Mucosa of rectum (tissue), 2 donors: ENCODE data around the gene PSTK.
A peak's percentile ranks its signal among the peaks of the same experiment; 100 is the strongest.

Experiments used
- H3K27ac ChIP-seq, 2 donors: one replicate each; pipeline ENCODE4 v1.7.0; 2013; ENCODE audit warnings: inconsistent platforms in 2 of 2, low read depth in 2 of 2, low read length in 2 of 2
- H3K27me3 ChIP-seq, 2 donors: one replicate each; pipeline ENCODE4 v1.7.0; 2013; ENCODE audit warnings: low read length in 2 of 2; ENCODE audit not compliant: control insufficient read depth in 2 of 2, insufficient read depth in 2 of 2
- H3K36me3 ChIP-seq, 2 donors: one replicate each; pipeline ENCODE4 v1.7.0; 2013; ENCODE audit warnings: low read length in 2 of 2; ENCODE audit not compliant: control insufficient read depth in 2 of 2, insufficient read depth in 2 of 2
- H3K4me1 ChIP-seq, 2 donors: one replicate each; pipeline ENCODE4 v1.7.0; 2013; ENCODE audit warnings: low read length in 2 of 2, mild to moderate bottlenecking in 1 of 2; ENCODE audit not compliant: control insufficient read depth in 2 of 2, insufficient read depth in 2 of 2
- H3K4me3 ChIP-seq, 2 donors: one replicate each; pipeline ENCODE4 v1.7.0; 2013; ENCODE audit warnings: low read length in 2 of 2
- H3K9ac ChIP-seq, 2 donors: one replicate each; pipeline ENCODE4 v1.7.0; 2013; ENCODE audit warnings: low read length in 2 of 2, low read depth in 1 of 2, mild to moderate bottlenecking in 1 of 2
- H3K9me3 ChIP-seq, 2 donors: one replicate each; pipeline ENCODE4 v1.7.0; 2013; ENCODE audit warnings: low read length in 2 of 2; ENCODE audit not compliant: control insufficient read depth in 2 of 2
- donor health status: healthy.
- donor health status: Normal muscosa, but diverticular disease.

The PSTK gene, protein sequence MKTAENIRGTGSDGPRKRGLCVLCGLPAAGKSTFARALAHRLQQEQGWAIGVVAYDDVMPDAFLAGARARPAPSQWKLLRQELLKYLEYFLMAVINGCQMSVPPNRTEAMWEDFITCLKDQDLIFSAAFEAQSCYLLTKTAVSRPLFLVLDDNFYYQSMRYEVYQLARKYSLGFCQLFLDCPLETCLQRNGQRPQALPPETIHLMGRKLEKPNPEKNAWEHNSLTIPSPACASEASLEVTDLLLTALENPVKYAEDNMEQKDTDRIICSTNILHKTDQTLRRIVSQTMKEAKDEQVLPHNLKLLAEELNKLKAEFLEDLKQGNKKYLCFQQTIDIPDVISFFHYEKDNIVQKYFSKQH

DNA sequence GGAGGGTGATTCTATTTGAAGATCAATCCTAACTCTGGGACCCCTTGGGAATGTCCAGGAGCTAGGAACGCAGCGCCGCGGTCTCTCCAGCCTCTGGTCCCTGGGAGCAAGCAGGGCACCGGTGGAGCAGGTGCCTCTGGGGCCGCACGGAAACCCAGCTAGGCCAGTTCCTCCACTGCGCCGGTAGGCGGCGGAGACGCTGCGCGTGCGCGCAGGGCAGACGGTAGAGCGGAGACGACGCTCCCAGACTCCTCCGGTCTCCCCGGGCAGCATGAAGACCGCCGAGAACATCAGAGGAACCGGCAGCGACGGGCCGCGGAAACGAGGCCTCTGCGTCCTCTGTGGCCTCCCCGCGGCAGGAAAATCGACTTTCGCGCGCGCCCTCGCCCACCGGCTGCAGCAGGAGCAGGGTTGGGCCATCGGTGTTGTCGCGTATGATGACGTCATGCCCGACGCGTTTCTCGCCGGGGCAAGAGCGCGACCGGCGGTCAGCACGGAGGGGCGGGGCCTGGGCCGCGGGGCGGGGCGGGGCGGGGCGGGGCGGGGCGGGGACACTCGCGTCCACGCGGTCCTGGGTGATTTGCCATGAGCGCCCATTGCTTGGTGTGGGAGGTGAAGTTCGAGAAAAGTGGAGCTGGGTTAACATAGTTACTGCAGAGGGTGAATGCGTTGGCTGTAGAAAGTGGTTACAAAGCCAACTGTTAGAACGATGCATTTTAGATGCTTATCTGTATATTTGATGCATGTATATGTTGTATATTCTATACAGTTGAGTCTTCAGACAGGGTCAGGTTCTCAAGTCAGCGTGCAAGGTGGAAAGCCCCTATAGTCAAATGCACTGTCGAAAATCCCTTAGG is at the start of gene PSTK:
Gene PSTK (plus strand): TSS at position 193 of the 857 bp plus-strand sequence. CDS start 79 bp downstream, at position 272.
- peak within 1 kb of the TSS; percentile 85 to 89 for H3K9ac ChIP-seq
- H3K4me1 ChIP-seq = peaks cover 6 to 9% of the 10 kb centered on the region in 2 donors
- no peaks in the 10 kb centered on the region for H3K27me3 ChIP-seq
- peak within 1 kb of the TSS; percentile 95 to 98 for H3K27ac ChIP-seq
- no peaks in the 10 kb centered on the region for H3K9me3 ChIP-seq
- H3K4me3 ChIP-seq = peak within 1 kb of the TSS; percentile 78 to 91
- H3K36me3 ChIP-seq = peaks cover 0 to 6% of the 10 kb centered on the region in 2 donors

DNA sequence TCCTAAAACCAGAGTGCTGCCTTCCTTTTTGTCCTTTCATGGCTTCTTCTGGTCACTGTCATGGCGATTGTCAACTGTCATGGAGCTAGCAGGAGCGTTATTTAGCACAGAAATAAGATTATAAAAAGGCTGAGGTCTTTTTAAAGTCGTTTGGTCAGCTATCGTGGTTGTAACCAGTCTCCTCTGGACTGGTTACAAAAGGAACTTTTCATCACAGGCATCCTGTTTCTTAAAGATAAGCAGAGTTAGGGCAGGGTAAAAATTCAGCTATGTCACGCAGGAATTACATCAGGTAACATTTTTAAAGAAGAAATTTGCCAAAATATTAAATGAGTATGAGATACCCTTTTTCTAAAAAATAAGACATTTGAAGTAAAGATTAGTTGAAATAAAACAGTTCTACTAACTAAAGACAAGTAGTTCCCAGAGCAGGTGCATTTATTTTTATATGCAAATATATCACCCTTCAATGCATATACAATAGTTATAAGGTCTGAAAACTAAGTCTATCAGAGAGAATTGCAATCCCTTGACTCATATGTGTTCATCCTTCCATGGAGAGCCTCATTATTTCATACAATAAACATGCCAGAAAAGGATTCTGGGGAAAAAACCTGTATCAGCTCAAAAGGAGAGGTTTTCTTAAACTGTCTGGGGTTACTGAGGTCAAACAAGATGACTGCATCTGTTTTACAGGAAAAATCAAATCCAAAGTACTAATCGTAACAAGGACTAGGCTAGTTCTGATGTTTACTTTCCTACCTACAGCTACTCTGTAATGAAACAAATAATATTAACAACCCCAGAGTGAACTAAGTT is 48.9 kb upstream of the PSTK start:
- H3K9ac ChIP-seq = no peak overlapping the region
- H3K4me1 ChIP-seq = no peaks in the 10 kb centered on the region
- peaks cover 0 to 5% of the 10 kb centered on the region in 2 donors for H3K36me3 ChIP-seq
- H3K27me3 ChIP-seq = no peaks in the 10 kb centered on the region
- H3K4me3 ChIP-seq = no peak overlapping the region
- H3K9me3 ChIP-seq = no peaks in the 10 kb centered on the region
- H3K27ac ChIP-seq = no peak overlapping the region

DNA sequence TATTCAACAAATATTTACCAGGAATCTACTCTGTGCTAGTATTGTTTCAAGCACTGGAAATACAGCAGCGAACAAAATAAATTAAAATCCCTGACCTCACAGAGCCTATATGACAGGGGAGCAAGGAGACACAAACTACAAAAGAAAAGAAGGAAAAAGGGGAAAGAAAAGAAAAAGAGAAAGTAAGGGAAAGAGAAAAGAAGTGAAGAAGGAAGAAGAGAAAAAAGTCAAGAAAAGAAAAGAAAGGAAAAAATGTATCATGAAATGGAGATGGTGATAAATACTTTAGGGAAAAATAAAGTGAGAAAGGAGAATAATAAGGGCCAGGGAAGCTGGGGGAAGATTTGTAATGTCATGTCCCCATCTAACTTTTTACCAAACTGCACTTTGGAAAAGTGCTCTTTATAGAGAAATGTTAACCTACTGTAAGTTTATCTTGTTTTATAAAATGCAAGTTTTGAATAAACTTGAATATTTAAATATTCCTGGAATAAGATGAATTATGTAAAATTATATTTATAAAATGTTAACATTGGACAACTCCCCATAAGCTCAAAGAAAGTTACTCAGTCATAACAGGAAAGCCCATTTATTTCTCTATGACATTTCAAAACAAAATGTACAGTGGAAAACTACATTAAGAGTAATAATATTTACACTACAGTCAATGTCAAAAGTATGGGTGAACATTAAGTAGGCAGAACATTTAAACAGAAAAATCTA is 40.9 kb upstream of the PSTK start:
- Histone ChIP-seq H3K9ac (no peak overlapping the region), H3K36me3 (peaks cover 18 to 21% of the 10 kb centered on the region in 2 donors), H3K27me3 (no peaks in the 10 kb centered on the region), H3K27ac (no peak overlapping the region), H3K4me3 (no peak overlapping the region), H3K9me3 (no peaks in the 10 kb centered on the region), H3K4me1 (no peaks in the 10 kb centered on the region)

DNA sequence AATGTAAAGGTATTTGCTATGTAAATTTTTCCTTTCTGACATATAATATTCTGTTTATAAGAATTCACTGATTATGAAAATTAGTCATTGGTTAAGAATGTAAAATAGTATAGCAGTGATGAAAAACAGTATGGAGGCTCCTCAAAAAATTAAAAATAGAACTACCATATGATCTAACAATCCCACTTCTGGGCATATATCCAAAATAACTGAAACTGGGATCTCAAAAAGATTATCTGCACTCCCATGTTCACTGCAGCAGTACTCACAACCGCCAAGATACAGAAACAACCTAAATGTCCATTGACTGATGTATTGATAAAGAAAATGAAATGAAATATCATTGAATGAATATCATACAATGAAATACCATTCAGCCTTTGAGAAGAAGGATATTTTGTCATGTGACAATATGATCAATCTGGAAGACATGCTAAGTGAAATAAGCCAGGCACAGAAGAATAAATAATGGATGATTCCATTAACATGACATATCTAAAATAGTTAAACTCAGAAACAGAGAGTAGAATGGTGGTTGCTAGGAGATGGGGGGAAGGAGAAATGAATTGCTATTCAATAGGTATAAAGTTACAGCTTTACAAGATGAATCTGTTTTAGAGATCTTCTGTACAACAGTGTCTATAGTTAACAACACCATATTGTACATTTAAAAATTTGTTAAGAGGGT is 40.2 kb upstream of the PSTK start:
- no peak overlapping the region for H3K9ac ChIP-seq
- H3K4me3 ChIP-seq = no peak overlapping the region
- no peaks in the 10 kb centered on the region for H3K4me1 ChIP-seq
- H3K36me3 ChIP-seq = peaks cover 20 to 21% of the 10 kb centered on the region in 2 donors
- no peaks in the 10 kb centered on the region for H3K9me3 ChIP-seq
- no peak overlapping the region for H3K27ac ChIP-seq
- no peaks in the 10 kb centered on the region for H3K27me3 ChIP-seq

DNA sequence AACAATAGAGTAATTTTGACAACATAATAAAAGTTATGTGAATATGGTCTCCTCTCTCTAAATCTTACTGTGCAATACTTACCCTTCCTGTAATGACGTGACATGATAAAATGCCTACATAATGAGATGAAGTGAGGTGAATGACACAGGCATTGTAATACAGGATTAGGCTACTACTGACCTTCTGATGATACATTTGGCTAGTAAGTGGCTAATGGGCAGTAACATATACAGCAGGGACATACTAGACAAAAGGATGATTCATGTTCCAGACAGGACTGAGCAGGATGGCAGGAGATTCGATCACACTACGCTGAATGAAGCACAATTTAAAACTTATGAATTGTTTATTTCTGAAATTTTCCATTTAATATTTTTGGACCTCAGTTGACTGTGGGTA is 30.9 kb upstream of the PSTK start:
- H3K9me3 ChIP-seq = no peaks in the 10 kb centered on the region
- peaks cover 17 to 25% of the 10 kb centered on the region in 2 donors for H3K36me3 ChIP-seq
- H3K9ac ChIP-seq = no peak overlapping the region
- peaks cover 3 to 11% of the 10 kb centered on the region in 2 donors for H3K4me1 ChIP-seq
- H3K4me3 ChIP-seq = no peak overlapping the region
- H3K27me3 ChIP-seq = no peaks in the 10 kb centered on the region
- no peak overlapping the region for H3K27ac ChIP-seq

DNA sequence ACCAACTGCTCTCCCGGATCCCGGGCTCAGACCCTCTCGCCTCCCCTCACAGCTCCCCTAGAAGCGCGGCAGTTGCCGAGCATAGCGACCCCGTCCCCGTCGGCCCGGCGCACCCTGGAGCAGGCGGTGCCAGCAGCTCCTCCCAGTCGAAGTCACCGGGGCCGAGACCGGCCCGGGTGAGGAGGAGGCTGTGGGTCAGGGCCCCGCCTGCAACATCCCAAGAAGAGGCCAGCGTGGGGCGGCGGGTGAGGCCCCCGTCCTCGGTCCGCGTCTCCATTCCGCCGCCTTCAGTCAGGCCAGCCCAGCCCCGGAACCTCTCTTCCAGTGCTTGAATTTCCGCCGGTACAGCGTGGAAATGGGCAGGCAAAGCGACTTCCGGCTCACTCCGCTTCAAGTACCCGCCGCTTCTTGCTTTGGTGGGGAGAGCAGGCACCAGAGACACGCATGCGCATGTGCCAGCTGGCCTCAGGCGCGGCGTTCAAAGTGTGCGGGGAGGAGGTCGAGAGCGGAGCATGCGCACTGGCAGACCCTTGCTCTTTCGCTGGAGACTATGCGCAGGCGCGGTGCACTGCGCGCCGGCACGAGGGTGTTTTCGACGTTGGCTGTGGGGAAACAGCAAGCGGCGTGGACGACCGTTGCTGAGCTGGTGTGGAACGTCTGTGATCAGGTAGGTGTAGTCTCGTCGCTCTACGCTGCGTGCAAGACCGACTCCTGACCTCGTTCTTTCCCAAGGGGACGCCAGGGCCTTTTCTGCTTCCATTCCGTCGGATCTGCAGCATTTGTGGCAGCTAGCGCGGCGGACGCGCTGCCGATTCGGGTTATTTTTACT is 26.1 kb upstream of the PSTK start, which contains the start of gene C10orf88:
Gene C10orf88 (minus strand): TSS at position 326 of the 829 bp plus-strand sequence. CDS start 49 bp downstream, at position 277.
- Histone ChIP-seq H3K27ac (peak within 1 kb of the TSS; percentile 56 to 63), H3K36me3 (no peaks in the 10 kb centered on the region), H3K27me3 (no peaks in the 10 kb centered on the region), H3K9me3 (no peaks in the 10 kb centered on the region), H3K9ac (peak within 1 kb of the TSS; percentile 73 to 89), H3K4me1 (peaks cover 8 to 16% of the 10 kb centered on the region in 2 donors), H3K4me3 (peak within 1 kb of the TSS; percentile 81 to 91)

DNA sequence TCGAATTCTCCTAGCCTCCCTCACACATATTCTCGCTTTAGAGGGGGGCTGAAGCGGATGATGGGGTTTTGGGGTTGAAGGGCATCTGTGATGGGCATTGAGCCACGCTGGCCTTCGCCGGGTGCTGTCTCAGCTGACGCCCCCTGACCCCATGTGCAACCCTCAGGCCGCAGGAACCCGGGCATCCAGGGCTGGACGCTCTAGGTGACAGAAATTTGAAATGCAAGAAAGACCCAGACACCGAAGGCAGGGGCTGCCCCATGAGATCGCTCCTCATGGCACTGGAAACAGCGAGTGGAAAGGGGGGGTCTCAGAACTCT is 25.5 kb upstream of the PSTK start:
- H3K4me3 ChIP-seq = peak overlapping the region; percentile 81 to 91
- no peaks in the 10 kb centered on the region for H3K36me3 ChIP-seq
- H3K9ac ChIP-seq = no peak overlapping the region
- peaks cover 8 to 16% of the 10 kb centered on the region in 2 donors for H3K4me1 ChIP-seq
- H3K27me3 ChIP-seq = no peaks in the 10 kb centered on the region
- H3K9me3 ChIP-seq = no peaks in the 10 kb centered on the region
- no peak overlapping the region for H3K27ac ChIP-seq

DNA sequence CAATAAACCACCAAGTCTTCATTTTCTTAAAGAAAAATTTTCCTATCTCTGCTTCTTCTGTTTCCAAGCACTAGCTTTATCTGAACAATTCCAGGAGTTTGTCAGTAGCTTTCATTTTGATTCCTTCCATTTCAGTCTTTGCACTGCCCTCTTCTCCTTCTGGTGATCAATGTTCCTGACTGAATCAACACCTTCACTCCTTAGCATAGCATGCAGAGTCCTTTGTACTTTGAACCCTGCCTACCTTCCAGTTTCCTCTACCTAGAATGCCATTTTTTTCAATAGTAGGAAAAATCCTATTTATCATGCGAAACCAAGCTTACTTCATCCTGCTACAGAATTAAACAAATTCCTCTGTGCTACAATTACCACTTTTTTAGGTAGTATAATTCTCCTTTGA is 24.3 kb upstream of the PSTK start:
- H3K9ac ChIP-seq = no peak overlapping the region
- no peaks in the 10 kb centered on the region for H3K27me3 ChIP-seq
- peaks cover 8 to 16% of the 10 kb centered on the region in 2 donors for H3K4me1 ChIP-seq
- H3K4me3 ChIP-seq = no peak overlapping the region
- H3K36me3 ChIP-seq = no peaks in the 10 kb centered on the region
- no peak overlapping the region for H3K27ac ChIP-seq
- no peaks in the 10 kb centered on the region for H3K9me3 ChIP-seq
